PC-3 (cell line): Measurements from ENCODE around the gene CYB561A3. TPM values are rescaled to one million over a fixed set of nuclear protein-coding genes. Genes with fewer than 3 reads are reported as not detected.

ENCODE experiments used
- ATAC-seq: fragments of 200-7000 bp; cut with Tn5 transposase; 2 replicates; pipeline ENCODE4 v1.9.1; 2020; ENCODE audit warnings: mild to moderate bottlenecking, moderate library complexity
- BruUV-seq: library from RNA; stranded (reverse); fragments of 400-500 nt; replicated peaks from 2 replicates; lab custom pipeline; 2021; lab: Mats Ljungman, UMichigan
- CTCF ChIA-PET: fragments of 300-600 bp; sonication (Branson Sonifier 250); formaldehyde crosslinking; loops from one replicate; lab custom pipeline; 2022; ENCODE audit warnings: antibody characterized with exemption; lab: Charles Lee
- POLR2A ChIA-PET: fragments of 300-600 bp; sonication (Branson Sonifier 250); formaldehyde crosslinking; loops from one replicate; lab custom pipeline; 2022; ENCODE audit warnings: antibody characterized with exemption; ENCODE audit not compliant: unreplicated experiment; lab: Charles Lee
- DNase-seq: peaks from one replicate; pipeline ENCODE4 v3.0.0-alpha.2; 2015
- H2AFZ ChIP-seq: fragments of 300-600 bp; sonication (generic); 2 replicates; pipeline ENCODE4 v1.6.0; 2016; ENCODE audit warnings: antibody characterized with exemption, low read length
- H3F3A ChIP-seq: fragments of 300-600 bp; sonication (generic); one replicate; pipeline ENCODE4 v1.6.0; 2017; ENCODE audit warnings: antibody characterized with exemption, low read length, control low read depth, mild to moderate bottlenecking; ENCODE audit not compliant: unreplicated experiment
- H3K27ac ChIP-seq: fragments of 300-600 bp; sonication (generic); 2 replicates; pipeline ENCODE4 v1.5.1; 2016; ENCODE audit warnings: mild to moderate bottlenecking, low read length
- H3K27me3 ChIP-seq: fragments of 300-600 bp; sonication (generic); 2 replicates; pipeline ENCODE4 v1.6.1; 2016; ENCODE audit warnings: low read length, mixed read lengths
- H3K36me3 ChIP-seq: fragments of 300-600 bp; sonication (generic); 2 replicates; pipeline ENCODE4 v1.6.1; 2016; ENCODE audit warnings: low read depth, mixed run types, low read length, mixed read lengths
- H3K4me1 ChIP-seq: fragments of 300-600 bp; sonication (generic); 2 replicates; pipeline ENCODE4 v1.5.1; 2016; ENCODE audit warnings: low read length; ENCODE audit not compliant: insufficient read depth
- H3K4me2 ChIP-seq: fragments of 300-600 bp; sonication (generic); 2 replicates; pipeline ENCODE4 v1.6.0; 2016; ENCODE audit warnings: low read length
- H3K4me3 ChIP-seq: fragments of 300-600 bp; sonication (generic); 2 replicates; pipeline ENCODE4 v1.5.1; 2016; ENCODE audit warnings: mild to moderate bottlenecking, low read length, mixed read lengths
- H3K79me2 ChIP-seq: fragments of 300-600 bp; sonication (generic); 2 replicates; pipeline ENCODE4 v1.6.1; 2017; ENCODE audit warnings: low read length, mixed read lengths
- H3K9ac ChIP-seq: fragments of 300-600 bp; sonication (generic); 2 replicates; pipeline ENCODE4 v1.6.0; 2016; ENCODE audit warnings: mild to moderate bottlenecking, low read length
- H3K9me2 ChIP-seq: fragments of 300-600 bp; sonication (generic); replicated peaks from 2 replicates; pipeline ENCODE4 v1.6.1; 2016; ENCODE audit warnings: mixed run types, low read length, mixed read lengths
- H3K9me3 ChIP-seq: fragments of 300-600 bp; sonication (generic); 2 replicates; pipeline ENCODE4 v1.6.1; 2016; ENCODE audit warnings: low read length, mixed read lengths
- H4K20me1 ChIP-seq: fragments of 300-600 bp; sonication (generic); 2 replicates; pipeline ENCODE4 v1.6.1; 2016; ENCODE audit warnings: low read length, mixed read lengths
- CTCF ChIP-seq: fragments of 300-600 bp; sonication (generic); conservative IDR thresholded peaks from 2 replicates; pipeline ENCODE4 v1.5.1; 2017; ENCODE audit warnings: antibody characterized with exemption, low read depth, mild to moderate bottlenecking, low read length
- EZH2 ChIP-seq: fragments of 300-600 bp; sonication (generic); IDR thresholded peaks from one replicate; pipeline ENCODE4 v1.6.1; 2017; ENCODE audit warnings: antibody characterized with exemption, mild to moderate bottlenecking, low read length; ENCODE audit not compliant: unreplicated experiment
- EZH2phosphoT487 ChIP-seq: fragments of 300-600 bp; sonication (generic); IDR thresholded peaks from 2 replicates; pipeline ENCODE4 v1.6.1; 2018; ENCODE audit warnings: mild to moderate bottlenecking, antibody characterized with exemption, low read length, borderline replicate concordance
- intact Hi-C: fragments of 100-400 bp; cut with micrococcal nuclease; formaldehyde crosslinking; loops from 2 replicates; pipeline ENCODE4 v1.9.0; 2023
- total RNA-seq: library from RNA; depleted of rRNA; stranded (reverse); fragments of >200 nt; gene quantifications from 2 replicates; pipeline ENCODE4 v1.2.3, GENCODE V29; 2014

The CYB561A3 gene
- total RNA-seq, 1 experiment from 2014 or later, result 51.2 TPM

- no peak for DNase-seq
- no peak for ATAC-seq
- Histone ChIP-seq H3F3A (no peaks in the 10 kb centered on the region), H3K79me2 (no peaks in the 10 kb centered on the region), H3K9ac (no peak overlapping the region), H3K4me2 (no peak overlapping the region), H3K36me3 (peaks cover 13% of the 10 kb centered on the region; the same call in 1 of the 2 replicates), H3K4me1 (no peaks in the 10 kb centered on the region), H3K9me2 (no peaks in the 10 kb centered on the region), H3K27me3 (no peaks in the 10 kb centered on the region), H3K27ac (no peak overlapping the region), H2AFZ (no peak overlapping the region), H4K20me1 (no peaks in the 10 kb centered on the region), H3K4me3 (no peak overlapping the region), H3K9me3 (no peaks in the 10 kb centered on the region)
- ChIA-PET CTCF (no interaction called here), POLR2A (no interaction called here)
- no TSS peak for BruUV-seq
- TF ChIP-seq EZH2phosphoT487 (no peak), EZH2 (no peak), CTCF (no peak)
- intact Hi-C loops, result no loop called here
Observed at GRCh38 chr11:61343792-61344745, 17.6 kb downstream of the CYB561A3 start.

- ChIA-PET CTCF (no interaction called here), POLR2A (no interaction called here)
- Histone ChIP-seq H4K20me1 (no peaks in the 10 kb centered on the region), H3K79me2 (no peaks in the 10 kb centered on the region), H2AFZ (no peak overlapping the region), H3K9me3 (no peaks in the 10 kb centered on the region), H3K9ac (no peak overlapping the region), H3K4me1 (no peaks in the 10 kb centered on the region), H3K27ac (no peak overlapping the region), H3K36me3 (peaks cover 3% of the 10 kb centered on the region; the same call in 1 of the 2 replicates), H3K9me2 (no peaks in the 10 kb centered on the region), H3K4me3 (no peak overlapping the region), H3F3A (no peaks in the 10 kb centered on the region), H3K27me3 (no peaks in the 10 kb centered on the region), H3K4me2 (no peak overlapping the region)
- TF ChIP-seq EZH2, result no peak
- no peak for TF ChIP-seq EZH2phosphoT487
- TF ChIP-seq CTCF, result no peak
- no TSS peak for BruUV-seq
- no peak for DNase-seq
- ATAC-seq, result no peak
- intact Hi-C loops, result no loop called here
Observed at GRCh38 chr11:61342207-61342803, 19.4 kb downstream of the CYB561A3 start.
